ENCODE results near the gene PPIF. TPM values are rescaled to one million over a fixed set of nuclear protein-coding genes. Genes with fewer than 3 reads are reported as not detected.

The PPIF gene
- total RNA-seq, 1 donor from 2014 or later: 93.4 TPM

DNA sequence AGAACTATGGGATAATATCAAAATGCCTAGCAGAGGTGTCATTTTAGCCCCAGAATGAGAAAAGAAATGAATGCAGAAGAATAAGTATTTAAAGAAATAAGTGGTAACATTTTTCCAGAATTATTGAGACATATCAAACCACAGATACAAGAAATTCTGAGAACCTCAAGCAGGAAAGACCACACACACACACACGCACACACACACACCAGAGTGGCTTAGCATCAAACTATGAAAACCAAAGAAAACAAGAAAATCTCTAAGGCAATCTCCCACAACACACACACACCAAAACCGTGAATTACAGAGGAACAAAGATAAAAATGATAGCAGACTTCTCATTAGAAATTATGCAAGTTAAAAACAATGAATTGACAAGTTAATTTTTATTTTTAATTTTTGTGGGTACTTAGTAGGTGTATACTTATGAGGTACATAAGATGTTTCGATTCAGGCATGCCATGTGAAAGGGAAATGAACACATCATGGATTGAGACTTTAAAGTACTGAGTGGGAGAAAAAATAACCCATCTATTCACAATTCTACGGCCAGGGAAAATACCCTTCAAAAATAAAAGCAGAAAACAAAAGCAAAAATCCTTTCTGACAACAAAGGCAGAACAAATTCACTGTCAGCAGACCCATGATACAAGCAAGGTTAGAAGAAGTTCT, 14.6 kb downstream of the PPIF start:
- DNase-seq (ENCODE audit: low spot score) (no peak), ATAC-seq (no peak)

DNA sequence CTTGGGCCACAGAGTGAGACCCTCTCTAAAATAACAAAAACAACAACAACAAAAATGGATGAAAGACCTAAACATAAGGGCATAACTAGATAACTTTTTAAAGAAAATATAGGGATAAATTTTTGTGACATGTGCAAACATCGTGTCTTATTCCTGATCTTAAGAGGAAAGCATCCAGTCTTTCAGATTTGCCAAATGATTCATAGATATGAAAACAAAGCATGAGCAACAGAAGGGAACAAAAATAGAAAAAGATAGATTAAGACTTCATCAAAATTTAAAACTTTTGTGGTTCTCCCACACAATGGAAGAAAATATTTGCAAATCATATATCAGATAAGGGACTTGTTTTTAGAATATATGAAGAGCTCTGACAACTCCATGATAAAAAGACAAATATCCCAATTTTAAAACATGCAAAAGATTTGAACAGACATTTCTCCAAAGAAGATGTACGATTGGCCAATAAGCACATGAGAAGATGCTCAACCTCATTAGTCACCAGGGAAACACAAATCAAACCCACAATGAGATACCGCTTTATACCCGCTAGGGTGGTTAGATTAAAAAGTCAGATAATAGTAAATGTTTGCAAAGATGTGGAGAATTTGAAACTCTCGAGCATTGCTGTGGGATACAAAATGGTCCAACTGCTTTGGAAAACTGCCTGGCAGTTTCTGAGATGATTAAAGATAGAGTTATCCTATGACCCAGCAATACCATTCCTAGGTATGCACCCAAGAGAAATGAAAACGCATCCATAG, 20.3 kb downstream of the PPIF start:
- no peak for DNase-seq (ENCODE audit: low spot score)
- ATAC-seq: no peak

DNA sequence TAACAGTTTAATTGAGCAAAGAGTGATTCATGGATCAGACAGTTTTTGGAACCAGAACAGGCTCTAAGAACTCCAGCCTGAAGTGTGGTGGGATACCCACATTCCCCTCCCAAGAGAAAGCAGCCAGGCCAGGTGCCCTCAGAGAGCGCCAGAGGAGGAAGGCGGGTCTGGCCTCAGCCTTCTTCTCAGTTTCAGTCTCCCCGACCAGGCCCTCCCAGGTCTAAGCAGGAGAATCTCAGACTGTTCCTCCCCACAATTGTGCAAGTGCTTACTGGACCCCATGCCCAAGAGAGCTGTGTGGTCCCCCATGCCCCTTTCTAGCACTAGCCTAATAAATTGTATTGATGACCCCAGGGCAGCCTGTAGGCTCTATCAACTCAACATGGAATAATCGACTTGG, 25.6 kb downstream of the PPIF start:
- ATAC-seq (no peak), DNase-seq (ENCODE audit: low spot score) (no peak)

DNA sequence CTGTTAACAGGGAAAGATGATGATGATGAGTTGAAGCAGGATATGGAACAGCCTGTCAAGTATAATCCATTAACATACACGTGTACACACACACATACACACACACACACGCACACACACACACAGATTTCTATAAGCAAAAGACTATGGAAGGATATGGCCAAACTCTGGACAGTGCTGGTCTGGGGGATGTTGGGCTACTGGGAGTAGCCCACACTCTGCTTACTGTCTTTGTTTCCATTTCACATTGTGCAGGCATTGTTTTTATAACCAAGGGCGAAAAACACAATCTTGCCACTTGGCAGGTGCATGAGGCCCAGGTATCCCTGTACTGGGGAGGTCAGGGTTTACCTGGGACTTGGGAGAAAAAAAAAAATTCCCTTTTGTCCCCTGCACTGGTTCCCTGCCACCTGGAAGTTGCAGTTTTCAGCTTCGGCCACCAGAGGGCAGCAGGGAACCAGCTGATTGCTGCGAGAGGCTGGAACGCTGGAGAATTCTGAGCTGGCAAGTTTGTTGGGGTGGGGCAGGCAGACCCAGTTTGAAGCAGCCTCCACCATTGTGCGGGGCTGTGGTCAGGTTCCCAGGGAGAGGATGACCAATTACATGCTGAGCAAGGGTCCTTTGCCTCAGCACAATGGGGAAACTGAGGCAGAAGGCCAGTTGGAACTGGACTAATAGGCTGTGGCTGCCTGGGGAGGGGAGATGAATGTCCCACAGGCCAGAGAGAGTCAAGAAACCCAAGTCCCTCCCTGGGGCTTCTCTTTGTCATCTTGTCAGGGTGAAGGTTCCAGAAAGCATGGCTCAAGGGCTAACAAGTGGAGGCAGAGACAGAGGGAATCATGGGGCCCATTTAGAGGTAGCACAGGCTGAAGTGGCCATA, 27.3 kb downstream of the PPIF start:
- peak; percentile 82 for DNase-seq (ENCODE audit: low spot score)
- ATAC-seq: peak; percentile 78

DNA sequence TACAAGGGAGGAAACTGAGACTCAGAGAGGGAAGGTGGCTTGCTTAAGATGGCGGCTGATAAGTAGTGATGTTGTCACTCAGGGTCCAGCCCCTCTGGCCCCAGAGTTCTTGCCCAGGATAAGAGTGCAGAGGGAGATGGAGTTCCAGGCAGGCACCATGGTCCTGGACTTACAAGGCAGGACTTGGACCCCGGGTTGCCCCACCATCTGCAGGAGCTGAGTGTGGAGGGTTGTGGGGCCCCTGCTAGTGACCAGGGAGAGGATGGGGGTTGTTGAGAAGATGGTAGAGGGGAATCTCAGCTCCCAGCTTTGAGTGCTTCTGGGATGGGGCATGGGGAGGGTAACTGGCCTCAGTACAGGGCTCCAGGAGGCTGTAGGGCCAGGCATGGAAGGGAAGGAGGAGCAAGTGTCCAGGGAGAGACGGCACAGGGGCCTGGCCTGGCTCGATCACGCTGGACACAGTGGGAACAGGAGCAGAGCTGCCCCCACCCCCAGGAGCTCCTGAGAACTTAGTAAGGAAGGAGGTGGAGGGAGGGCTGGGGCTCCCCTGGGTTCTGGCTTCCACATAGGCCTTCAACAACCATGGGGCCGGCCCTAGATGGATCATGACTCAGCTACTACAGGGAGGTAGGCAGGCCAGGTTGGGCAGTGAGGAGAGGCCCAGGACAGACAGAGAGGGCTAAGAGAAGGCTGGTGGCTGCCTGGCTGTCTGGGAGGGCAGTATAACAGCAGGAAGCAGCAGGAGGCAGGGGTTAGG, 28.2 kb downstream of the PPIF start:
- no peak for ATAC-seq
- DNase-seq (ENCODE audit: low spot score): no peak

DNA sequence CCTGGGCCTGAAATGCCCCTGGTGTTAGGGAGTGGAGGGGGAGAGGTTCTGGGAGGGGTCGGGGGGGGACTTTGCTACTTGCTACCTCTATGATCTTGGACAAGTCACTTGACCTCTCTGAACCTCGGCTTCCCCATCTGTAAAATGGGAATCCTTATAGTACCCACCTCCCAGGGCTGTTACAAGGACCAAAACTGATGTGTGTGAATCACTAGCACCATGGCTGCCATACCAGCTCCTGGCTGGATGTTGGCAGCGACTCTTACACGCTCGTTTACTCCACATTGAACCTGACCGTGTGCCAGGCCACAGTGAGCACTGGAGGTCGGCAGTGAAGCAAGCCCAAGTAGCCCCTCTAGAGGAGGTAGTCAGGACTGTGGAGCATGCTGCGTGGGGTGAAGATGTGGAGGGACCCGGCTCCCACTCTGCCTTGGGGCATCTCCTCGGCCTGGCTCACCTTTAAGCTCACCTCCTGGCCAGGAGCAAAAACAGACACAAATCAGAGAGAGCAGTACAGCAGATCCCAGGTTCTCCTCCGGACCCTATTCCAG, 28.9 kb downstream of the PPIF start:
- DNase-seq (ENCODE audit: low spot score): peak; percentile 33
- ATAC-seq: no peak

DNA sequence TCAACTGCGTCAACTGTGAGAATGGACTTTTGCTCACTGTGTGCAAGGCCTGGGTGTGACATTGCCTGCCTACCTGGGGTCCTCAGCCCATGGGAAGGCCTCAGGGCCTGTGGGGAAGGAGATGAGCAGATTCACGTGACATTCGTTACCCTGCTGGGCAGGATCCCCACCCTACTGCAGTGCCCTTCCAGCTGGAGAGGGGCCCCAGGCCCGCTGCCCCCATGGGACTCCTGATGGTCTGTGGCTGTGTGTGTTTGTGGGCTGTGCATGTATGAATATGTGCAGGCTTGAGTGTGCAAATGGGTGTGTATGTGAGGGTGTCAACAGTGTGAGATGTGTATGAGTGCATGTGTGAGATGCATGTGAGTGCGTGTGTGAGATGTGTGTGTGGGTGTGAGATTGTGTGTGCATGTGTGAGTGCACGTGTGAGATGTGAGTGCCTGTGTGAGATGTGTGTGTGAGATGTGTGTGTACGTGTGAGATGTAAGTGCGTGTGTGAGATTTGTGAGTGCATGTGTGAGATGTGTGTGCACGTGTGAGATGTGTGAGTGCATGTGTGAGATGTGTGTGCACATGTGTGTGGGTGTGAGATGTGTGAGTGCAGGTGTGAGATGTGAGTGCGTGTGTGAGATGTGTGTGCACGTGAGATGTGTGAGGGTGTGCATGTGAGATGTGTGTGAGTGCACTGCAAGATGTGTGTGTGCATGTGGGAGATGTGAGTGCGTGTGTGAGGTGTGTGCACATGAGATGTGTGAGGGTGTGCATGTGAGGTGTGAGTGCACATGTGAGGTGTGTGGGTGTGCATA, 29.7 kb downstream of the PPIF start:
- no peak for ATAC-seq
- no peak for DNase-seq (ENCODE audit: low spot score)

DNA sequence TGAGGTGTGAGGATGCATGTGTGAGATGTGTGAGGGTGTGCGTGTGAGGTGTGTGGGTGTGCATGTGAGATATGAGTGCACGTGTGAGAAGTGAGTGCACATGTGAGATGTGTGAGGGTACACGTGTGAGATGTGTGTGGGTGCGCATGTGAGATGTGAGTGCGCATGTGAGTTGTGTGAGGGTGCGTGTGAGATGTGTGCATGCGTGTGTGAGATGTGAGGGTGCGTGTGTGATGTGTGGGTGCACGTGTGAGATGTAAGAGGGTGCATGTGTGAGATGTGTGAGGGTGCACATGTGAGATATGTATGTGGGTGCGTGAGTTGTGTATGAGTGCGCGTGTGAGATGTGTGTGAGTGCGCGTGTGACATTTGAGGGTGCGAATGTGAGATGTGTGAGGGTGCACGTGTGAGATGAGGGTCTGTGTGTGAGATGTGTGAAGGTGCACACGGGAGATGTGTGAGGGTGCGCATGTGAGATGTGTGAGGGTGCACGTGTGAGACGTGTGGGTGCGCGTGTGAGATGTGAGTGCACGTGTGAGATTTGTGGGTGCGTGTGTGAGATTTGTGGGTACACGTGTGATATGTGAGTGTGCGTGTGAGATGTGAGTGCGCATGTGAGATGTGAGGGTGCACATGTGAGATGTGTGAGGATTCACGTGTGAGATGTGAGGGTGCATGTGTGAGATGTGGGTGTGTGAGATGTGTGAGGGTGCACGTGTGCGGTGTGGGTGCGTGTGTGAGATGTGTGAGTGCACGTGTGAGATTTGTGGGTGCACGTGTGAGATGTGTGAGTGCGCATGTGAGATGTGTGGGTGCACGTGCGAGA, 30.5 kb downstream of the PPIF start:
- DNase-seq (ENCODE audit: low spot score) (no peak), ATAC-seq (no peak)

DNA sequence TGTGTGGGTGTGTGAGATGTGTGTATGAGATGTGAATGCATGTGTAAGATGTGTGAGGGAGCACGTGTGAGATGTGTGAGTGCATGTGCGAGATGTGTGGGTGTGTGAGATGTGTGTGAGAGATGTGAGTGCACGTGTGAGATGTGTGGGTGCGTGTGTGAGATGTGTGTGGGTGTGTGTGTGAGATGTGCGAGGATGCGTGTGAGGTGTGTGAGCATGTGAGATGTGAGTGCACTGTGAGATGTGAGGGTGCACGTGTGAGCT, 31.0 kb downstream of the PPIF start:
- ATAC-seq (no peak), DNase-seq (ENCODE audit: low spot score) (no peak)

DNA sequence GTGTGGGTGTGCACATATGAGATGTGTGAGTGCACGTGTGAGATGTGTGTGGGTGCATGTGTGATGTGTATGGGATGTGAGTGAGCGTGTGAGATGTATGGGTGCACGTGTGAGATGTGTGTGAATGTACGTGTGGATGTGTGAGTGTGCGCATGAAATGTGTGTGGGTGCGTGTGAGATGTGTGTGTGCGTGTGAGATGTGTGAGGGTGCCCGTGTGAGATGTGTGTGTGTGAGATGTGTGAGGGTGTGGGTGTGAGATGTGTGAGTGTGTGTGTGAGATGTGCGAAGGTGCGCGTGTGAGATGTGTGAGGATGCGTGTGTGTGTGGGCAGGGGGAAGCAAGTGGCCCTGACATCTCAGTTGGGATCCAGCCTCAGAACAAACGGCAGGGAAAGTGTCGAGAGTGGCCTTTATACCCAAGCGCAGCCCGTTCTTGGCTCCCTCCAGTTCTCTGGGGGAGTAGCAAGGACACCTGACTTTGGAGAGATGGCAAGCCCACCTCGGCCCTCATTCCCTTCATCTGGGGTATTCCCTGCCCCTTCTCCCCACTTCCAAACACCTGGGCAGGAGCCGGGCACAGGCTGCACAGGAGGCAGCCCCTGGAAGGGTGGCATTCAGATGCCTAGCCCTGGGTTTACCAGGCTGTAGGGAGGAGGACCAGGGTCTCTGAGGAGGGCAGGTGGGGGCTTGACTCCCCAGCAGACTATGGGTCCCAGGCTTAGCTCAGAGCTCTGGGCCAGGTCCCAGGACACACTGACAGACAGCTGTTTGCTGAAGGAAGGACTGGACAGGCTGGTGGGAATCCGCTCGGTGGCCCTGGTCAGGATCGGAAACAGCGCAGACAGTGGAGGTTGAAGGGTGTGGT, 31.6 kb downstream of the PPIF start:
- DNase-seq (ENCODE audit: low spot score): peak; percentile 41
- ATAC-seq: peak; percentile 1

DNA sequence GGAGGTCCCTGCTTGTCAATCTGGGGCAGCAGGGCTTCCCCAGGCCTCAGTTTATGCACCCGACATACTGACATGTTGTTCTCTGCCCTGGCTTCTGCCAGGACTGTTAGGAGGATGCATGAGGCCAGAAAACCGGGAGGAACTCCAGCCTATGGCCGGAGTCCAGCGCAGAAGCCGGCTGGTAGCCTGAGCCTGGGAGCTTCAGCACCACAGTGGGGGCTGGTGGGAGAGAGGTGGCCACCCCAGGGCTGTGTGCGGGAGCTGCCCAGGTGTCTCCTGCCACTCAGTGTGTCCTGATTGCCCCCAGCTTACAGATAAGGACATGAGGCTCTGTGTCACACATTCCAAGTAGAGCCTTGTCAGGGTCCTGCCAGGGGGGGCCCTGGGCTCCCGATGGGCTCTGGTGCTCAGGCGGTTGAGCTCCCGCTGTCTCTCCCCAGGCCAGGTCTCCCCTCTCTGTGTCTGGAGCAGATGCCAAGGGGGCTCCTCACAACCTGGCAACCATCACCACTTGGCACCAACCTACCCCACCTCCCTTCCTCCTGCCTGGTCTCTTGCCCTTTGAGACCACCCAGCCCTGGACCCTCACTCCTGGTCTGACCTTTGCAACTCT, 32.3 kb downstream of the PPIF start:
- ATAC-seq (peak; percentile 69), DNase-seq (ENCODE audit: low spot score) (peak; percentile 83)

DNA sequence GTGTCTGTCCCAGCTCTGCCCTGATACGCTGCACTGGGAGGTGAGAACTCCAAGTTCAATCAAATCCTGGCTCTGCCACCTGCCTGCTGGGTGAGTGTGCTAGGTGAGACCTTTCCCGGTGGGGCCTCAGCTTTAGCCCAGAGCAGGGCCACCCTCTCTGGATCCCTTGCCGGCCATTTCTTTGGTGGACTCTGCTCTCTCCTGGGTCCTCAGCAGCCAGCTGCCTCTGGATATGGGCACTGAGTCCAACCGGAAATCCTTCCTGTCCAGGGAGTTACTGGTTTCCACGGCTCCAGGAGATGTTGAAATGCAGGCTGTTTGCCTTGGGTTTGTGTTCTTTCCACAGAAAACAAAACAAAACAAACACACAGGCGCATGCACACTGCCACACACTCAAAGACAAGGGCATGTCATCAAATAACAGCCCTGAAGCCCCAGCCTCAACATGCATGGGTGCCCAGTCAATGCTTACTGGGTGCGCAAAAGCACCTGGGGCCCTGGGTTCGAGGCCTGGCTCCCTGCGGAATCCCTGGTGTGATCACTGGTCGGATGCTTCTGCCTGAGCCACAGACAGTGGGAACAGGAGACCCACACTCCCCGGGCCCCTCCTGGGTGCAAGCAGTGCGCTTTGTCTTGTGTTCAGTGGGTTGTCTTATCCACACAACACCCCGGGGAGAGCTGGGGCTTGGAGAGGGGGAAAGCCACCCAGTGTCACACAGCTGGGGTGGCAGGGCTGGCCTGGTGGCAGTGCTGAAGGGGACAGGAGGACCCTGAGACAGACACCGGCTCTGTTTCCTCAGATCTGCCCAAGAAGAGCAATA, 33.1 kb downstream of the PPIF start:
- ATAC-seq: peak; percentile 80
- peak; percentile 93 for DNase-seq (ENCODE audit: low spot score)

DNA sequence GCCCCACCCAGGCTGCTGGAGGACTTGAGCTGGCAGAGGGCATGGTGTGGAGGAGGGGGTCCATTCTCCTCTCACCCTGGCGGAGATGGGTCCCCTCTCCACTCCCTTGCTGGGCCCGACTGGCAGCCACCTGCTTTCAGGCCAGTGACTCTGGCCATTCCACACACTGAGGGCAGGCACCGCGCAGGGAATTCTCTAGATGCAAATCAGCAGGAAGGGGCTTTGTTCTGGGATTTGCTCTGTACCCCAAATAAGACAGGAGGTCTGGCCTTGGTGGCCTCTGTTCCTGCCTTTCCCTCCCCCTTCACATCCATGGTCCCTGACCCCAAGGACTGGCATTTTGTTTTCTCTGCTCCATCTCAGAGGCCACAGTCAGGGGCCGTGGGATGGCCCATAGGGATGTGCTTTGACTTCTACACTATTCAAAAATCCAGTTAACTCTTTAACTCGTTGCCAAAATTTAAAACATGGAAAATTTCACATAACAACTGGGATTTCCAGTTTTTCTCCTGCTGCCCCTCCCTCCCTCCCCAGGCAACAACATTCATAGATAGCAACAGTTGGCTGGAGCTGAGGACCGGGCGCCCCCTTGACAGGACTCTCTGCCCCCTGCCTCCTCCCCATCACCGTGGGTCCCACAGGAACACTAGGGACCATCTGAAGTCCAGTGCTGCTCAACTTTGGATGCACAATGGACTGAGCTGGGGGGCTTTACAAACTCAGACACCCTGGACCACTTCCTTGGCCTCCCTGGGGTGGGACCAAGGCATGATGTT, 33.9 kb downstream of the PPIF start:
- DNase-seq (ENCODE audit: low spot score) (peak; percentile 50), ATAC-seq (peak; percentile 6)

DNA sequence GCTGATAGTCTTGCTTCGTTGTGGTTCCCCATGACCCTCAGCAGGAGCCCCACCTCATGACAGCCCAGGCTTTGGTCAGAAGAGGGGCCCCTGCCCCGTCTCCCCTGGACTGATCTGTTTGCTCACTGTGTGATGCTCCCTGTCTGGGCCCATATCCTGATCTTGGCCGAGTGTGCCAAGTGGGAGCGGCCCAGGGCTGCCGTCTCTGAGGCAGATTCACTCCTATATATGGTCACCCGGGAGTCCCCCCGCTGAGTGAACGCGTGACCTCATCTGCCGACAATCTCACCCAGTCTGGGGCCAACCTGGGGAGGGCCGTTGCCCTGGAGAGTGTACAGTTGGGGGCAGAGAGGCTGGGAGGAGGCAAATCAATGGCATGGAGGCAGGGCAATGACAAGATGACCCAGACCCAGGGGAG, 34.5 kb downstream of the PPIF start:
- peak; percentile 62 for DNase-seq (ENCODE audit: low spot score)

DNA sequence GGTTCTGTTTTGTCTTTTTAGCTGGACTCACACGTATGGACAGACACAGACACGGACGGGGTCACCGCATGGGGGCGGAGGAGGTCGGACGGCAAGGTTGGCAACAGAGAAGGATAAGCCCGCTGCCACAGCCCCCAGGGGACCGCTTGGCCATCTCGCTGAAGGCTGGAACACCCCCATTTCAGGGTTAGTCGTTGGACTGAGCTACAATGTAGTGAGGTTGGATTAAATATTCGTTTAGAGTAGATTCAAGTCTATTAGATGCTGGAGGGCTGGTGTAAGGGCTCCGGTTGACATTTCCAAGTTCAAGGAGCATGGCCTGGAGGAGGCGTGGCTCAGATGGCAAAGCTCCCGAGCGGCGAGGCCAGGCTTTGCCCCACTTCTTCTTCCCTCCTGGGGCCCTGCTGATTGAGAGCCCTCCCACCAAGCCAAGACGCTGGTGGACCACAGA, 35.2 kb downstream of the PPIF start:
- DNase-seq (ENCODE audit: low spot score): peak; percentile 48
- no peak for ATAC-seq

More for the DNA sequence above, 34.5 kb downstream of the PPIF start:
- ATAC-seq: peak; percentile 2

Measured in left lobe of liver (tissue), 2 donors.